DND-41 (cell line): ENCODE data around the gene MRPS26.

Source experiments
- CTCF ChIP-seq: IDR thresholded peaks from 2 replicates; pipeline ENCODE4 v1.5.1; 2012; ENCODE audit warnings: borderline replicate concordance, low read length, moderate library complexity, mild to moderate bottlenecking; ENCODE audit not compliant: poor library complexity, severe bottlenecking; ENCODE audit errors: extremely low read depth
- EZH2 ChIP-seq: IDR thresholded peaks from 3 replicates; pipeline ENCODE4 v1.6.1; 2012; ENCODE audit warnings: borderline replicate concordance, low read depth, mild to moderate bottlenecking, moderate library complexity, low read length, inconsistent platforms; ENCODE audit not compliant: severe bottlenecking

GRCh38 chr20:3085571-3086072 is 39.8 kb downstream of the MRPS26 start:
- no peak for TF ChIP-seq CTCF
- TF ChIP-seq EZH2: no peak
